Measurements from ENCODE around the gene OBI1. TPM values are rescaled to one million over a fixed set of nuclear protein-coding genes. Genes with fewer than 3 reads are reported as not detected.

Gene OBI1
- total RNA-seq, 1 experiment from 2014 or later, result 6.8 TPM

- peak; percentile 58 for DNase-seq (ENCODE audit: low spot score)
These were observed 11.8 kb downstream of the OBI1 start for GRCh38 chr13:78647109-78647678.

- DNase-seq (ENCODE audit: low spot score), result no peak
These were observed 20.7 kb downstream of the OBI1 start for GRCh38 chr13:78638216-78638615.

DNA sequence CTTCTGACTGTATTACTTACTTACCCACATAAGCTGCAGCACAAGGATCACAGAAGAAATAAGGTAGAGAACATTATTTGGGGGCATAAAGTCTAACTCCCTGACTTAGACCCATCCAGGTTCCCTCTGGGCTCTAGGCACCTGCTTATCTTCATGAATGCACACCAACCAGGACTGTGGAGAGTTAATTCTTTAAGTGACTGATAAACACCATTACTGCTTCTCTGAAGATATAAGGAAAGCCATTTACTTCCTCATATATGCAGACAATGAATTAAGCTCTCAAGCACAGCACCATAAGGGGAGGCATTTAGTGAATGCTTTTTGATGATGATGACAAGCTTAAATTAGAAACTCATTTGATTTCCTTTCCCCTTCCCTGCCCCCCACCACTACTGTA lies 22.5 kb downstream of the OBI1 start:
- DNase-seq (ENCODE audit: low spot score), result no peak

DNA sequence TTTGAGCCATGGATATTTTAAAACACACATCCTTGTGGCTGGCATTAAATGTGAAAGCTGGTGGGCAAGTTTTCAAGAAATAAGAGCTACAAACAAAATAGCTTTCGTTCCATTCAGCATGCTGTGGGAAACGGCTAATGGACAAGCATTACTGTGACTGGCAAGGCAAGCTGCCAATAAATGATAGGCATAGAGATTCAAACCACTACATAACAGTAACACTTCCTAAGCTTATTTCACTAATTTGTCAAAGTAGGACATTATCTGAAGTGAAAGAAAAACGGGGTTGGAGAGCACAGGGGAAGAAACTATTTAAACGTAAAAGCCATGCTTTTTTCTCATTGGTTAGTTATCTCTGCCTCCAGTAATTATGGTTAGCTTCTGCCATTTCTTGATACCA lies 26.0 kb downstream of the OBI1 start:
- no peak for DNase-seq (ENCODE audit: low spot score)

GRCh38 chr13:78631077-78631476 lies 27.9 kb downstream of the OBI1 start:
- peak; percentile 43 for DNase-seq (ENCODE audit: low spot score)

DNA sequence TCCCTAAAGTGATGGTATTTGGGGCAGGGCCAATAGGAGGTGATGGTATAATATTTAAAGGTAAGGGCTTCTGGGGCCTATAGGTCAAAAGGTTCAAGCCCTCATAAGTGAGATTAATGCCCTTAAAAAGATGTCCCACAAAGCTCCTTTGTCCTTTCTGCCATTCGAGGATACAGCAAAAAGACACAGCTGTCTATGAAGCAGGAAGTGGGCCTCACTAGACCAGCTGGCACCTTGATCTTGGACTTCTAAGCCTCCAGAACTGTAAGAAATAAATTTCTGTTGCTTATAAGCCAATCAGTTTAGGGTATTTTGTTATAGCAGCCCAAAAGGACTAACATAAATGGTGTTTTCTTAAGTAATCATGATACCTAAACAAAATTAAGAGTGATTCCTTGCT lies 28.4 kb downstream of the OBI1 start:
- no peak for DNase-seq (ENCODE audit: low spot score)

- DNase-seq (ENCODE audit: low spot score), result no peak
These were observed 33.6 kb downstream of the OBI1 start for GRCh38 chr13:78625384-78625783.

GRCh38 chr13:78623132-78623531 lies 35.8 kb downstream of the OBI1 start:
- DNase-seq (ENCODE audit: low spot score), result no peak

DNA sequence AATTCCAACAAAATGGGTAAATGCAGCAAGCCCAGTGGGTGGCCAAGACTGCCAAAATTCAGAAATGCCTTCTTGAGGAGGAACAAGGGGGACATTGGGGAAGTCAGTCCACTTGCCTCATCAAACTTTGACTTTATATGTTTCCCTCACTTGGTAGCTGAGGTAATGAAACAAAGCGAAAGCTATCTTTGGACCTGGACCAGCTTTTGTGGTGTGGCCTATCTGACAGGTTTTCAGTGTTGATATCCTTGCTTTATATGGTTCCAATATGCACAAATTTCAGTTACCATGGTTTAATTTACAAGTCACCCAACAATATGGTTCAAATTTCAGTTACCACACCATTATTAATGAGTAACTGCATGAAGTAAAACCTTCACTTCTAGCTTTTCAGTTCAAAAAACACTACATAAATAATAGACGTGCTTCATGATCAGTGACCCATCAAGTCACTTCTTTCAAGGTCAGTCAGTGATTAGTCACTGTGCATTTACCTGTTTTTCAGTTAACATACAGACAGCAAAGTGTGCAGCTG lies 38.0 kb downstream of the OBI1 start:
- no peak for DNase-seq (ENCODE audit: low spot score)

GRCh38 chr13:78618411-78618810 lies 40.5 kb downstream of the OBI1 start:
- DNase-seq (ENCODE audit: low spot score), result no peak

GRCh38 chr13:78611040-78611439 lies 47.9 kb downstream of the OBI1 start:
- no peak for DNase-seq (ENCODE audit: low spot score)

DNA sequence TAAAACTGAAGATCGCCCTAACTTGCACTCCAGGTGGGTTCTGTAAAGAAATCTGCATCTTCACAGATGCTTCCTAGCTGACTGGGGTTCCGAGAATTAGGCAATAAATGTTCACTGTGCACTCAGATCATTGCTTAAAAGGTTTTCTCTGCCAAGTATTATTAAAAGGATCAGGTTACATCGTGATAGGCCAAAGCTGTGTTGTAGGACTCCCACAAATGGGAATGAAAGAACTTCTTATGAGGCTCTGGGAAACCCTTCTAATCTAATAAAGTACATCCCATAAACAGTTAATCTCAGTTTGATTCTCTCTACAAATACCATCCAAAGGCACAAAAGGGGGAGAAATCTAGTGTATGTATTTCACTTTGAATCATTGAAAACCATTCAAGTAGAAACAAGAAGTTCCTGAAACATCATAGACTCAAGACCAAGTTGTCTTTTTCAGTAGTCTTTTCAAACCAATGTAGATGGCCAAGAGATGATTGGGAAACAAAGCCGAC lies 48.5 kb downstream of the OBI1 start:
- no peak for DNase-seq (ENCODE audit: low spot score)

GRCh38 chr13:78609464-78610205 lies 49.3 kb downstream of the OBI1 start:
- DNase-seq (ENCODE audit: low spot score), result no peak

DNA sequence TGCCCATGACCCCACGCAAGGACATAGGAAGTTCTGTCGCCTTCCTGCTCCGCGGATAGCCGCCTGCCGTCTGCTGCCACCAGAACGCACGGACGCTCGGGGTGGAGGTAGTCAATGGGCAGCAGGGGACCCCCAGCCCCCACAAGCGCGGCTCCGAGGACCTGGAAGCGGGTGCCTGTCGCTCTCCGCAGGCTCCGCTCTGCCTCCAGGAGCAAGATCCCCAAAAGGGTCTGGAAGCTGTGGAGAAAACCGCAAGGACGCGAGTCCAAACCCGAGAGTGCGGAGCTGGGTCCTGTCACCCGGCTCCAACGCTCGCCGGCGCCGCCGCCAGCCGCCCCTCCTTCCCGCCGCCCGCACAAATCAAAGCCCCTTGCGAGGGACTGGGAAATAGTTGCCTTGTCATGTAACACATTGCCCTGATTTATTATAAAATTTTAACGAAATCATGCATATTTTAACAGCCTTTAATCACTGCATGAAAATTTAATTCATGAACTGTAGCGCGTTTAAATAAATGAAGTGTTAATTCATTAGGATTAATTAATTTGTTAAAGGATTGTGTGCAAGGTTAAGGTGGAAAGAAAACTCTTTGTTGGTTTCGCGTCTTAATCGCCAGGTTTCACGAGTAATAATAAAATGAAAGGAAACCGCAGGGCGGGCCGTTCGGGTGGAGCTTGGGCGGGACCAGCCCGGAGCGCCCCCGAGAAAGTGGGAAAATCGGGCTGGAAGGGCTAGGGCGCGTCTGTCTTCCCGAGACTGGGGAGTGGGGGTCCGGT lies 50.1 kb downstream of the OBI1 start:
- DNase-seq (ENCODE audit: low spot score), result no peak

DNA sequence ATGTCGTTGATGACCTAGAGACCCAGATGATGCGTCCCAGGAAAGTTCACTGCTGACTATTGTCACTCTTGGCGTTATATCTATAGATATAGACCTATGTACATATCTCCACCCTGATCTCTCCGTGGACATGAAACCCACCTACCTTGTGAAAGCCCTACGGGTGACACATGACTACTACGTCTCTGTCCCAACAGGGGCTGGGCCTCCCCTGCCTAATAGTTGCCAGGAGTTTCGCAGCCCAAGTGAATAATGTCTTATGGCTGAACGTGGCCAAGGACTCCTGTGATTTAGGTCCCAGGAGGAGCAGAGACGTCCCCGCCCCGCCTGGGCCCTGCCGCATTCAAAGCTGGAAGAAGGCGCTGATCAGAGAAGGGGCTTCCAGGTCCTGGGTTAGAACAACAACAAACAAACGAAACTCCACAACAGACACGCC lies 50.7 kb downstream of the OBI1 start:
- no peak for DNase-seq (ENCODE audit: low spot score)

DNA sequence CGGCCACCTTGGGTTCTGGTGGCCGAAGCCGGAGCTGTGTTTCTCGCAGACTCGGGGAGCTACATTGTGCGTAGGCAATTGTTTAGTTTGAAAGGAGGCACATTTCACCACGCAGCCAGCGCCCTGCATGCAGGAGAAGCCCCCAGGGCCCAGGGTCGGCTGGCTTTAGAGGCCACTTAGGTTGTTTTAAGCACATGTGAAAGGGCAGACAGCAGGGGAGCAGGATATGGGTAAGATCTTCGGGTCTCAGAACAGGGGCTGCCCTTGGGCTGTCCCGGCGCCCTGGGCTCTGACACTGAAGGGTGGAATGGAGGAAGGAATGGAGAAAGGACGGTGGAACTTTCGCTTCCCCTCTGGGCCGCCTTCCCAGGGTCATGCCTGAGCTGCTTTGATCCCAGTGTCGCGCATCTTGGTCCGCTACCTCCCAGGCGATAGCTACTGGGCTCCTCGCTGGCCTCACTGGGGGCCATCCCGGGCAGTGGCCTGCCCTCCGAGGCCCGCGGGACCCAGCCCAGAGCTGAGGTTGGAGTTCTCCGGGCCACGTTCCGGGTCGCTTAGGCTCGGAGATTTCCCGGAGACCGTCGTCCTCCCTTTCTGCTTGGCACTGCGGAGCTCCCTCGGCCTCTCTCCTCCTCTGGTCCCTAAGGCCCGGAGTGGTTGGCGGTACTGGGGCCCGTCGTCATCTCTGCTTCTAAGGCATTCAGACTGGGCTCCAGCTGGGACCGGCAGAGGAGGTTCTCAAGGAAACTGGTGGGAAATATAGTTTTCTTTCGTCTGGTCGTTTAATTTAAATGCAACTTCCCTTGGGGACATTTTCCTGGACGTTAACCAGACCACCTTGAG lies 51.3 kb downstream of the OBI1 start:
- DNase-seq (ENCODE audit: low spot score), result no peak

DNA sequence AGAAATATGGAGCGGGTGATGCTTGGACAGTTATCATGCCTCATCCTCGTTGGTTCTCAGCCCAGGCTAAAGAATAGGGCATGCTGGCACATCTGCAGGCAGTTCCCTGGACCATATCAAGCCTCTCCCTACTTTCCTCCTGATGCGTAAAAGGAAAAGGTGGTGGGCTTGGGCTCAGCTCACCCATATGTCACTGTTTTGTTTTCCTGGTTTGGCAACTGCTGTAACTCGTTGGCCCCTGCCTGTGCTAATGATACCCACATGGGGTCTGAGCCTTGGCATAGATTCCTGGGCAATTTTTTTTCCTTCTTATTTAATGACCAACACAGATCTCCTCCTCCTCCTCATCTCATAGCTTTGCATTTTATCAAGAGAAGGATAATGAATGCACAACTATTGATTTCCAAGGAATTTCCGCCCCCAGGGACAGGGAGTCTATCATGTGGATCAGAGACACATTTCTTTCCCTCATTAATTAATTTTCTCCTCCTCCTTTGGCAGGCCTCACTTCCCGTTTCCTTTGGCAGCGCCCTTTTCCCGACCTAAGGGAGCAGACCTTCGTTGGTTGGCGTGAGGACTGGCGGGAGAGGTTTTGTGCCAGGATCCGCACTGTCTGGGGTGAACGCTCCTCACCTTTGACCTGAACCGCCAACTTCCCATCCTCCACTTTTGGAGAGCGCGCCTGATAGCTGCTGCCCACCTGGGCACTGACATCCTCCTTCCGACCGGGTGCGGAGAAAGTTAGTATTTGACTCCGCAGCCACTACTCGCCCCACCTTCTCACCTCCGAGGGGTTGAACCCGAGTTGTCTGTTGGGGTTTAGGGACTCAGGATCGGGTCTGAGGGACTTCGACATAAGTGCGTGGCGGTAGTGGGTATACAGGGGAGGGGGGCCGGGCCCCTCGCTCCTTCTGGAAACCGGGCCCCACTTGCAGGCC lies 52.2 kb downstream of the OBI1 start:
- no peak for DNase-seq (ENCODE audit: low spot score)

- no peak for DNase-seq (ENCODE audit: low spot score)
These were observed 54.0 kb downstream of the OBI1 start for GRCh38 chr13:78604782-78605611.

- DNase-seq (ENCODE audit: low spot score), result no peak
These were observed 55.6 kb downstream of the OBI1 start, which contains the start of gene POU4F1 for GRCh38 chr13:78603240-78603957. POU4F1 (minus strand) TSS chr13:78603552; CDS start chr13:78603326, 226 bp downstream.

Measured in HT-29 (cell line).